CD4-positive, alpha-beta T cell treated with Interleukin-6 for 4 hours (primary cell): ENCODE results near the gene DCBLD2.
"Not testable (repeated sequence)": the region's sequence is repeated elsewhere in the genome, so short reads cannot be mapped to it uniquely, and the experiment has no call there.

Experiments
- DNase-seq: peaks from one replicate; pipeline ENCODE4 v3.0.0-alpha.2; 2020; ENCODE audit warnings: mixed read lengths

DCBLD2 gene

GRCh38 chr3:98890965-98891910 is 10.3 kb downstream of the DCBLD2 start:
- no peak for DNase-seq

DNA sequence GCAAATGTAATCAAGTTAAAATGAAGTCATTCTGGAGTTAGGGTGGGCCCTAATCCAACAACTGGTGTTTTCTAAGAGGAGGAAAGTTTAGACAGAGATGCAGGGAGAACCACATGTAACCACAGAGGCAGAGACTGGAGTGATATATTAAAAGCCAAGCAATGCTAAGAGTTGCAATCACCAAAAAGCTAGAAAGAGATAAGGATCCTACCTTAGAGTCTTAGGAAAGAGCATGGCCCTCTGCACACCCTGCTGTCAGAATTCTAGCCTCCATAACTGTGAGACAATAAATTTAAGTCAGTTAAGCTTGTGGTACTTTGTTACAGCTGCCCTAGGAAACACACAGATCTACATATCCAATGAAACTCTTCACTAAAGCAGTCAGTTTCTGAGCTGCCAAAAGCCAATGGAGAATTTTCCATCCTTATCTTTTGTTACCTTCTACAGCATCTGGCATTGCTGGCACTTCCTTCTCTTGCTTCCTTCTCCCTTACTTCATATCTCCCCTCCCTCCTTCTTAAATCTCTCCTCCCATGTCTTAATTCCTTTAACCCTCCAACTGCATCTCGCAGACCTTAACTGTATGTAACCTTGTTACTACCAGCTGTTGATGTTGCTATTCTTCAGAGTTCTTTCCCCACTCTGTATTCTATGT is 11.2 kb downstream of the DCBLD2 start:
- DNase-seq = no peak

GRCh38 chr3:98887684-98888083 is 13.8 kb downstream of the DCBLD2 start:
- DNase-seq = no peak

- DNase-seq = no peak
These were observed 15.0 kb downstream of the DCBLD2 start for GRCh38 chr3:98886525-98886924.

GRCh38 chr3:98885851-98886250 is 15.6 kb downstream of the DCBLD2 start:
- DNase-seq = no peak

- no peak for DNase-seq
These were observed 16.7 kb downstream of the DCBLD2 start for GRCh38 chr3:98884675-98885371.

DNA sequence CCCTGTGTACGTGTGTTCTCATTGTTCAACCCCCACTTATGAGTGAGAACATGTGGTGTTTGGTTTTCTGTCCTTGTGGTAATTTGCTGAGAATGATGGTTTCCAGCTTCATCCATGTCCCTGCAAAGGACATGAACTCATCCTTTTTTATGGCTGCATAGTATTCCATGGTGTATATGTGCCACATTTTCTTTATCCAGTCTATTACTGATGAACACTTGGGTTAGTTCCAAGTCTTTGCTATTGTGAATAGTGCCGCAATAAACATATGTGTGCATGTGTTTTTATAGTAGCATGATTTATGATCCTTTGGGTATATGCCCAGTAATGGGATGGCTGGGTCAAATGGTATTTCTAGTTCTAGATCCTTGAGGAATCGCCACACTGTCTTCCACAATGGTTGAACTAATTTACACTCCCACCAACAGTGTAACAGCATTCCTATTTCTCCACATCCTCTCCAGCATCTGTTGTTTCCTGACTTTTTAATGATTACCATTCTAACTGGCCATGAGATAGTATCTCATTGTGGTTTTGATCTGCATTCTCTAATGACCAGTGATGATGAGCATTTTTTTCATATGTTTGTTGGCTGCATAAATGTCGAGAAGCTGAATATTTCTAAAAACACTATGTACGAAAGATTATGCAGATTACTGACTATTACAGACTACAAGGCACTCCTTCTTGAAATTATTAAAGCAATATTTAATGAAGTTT is 18.7 kb downstream of the DCBLD2 start:
- DNase-seq = not testable (repeated sequence)

DNA sequence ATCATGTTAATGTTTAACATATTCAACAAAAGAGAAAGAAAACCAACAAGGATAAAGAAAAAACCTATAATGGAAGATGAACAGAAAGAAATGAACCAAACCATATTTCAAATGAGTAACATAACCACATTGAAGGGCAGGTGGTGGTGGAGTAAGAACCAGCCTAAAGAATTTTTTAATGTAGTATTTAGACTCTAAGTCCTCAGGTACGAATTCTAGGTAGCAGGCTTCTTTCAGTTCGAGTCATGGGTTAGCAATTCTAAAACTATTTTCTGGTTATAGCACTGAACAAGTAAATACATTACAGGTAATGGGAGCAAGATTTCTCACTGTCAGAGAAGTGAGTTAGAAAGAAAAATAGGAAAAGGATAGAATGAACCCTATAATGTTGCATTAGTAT is 24.4 kb downstream of the DCBLD2 start:
- no peak for DNase-seq

DNA sequence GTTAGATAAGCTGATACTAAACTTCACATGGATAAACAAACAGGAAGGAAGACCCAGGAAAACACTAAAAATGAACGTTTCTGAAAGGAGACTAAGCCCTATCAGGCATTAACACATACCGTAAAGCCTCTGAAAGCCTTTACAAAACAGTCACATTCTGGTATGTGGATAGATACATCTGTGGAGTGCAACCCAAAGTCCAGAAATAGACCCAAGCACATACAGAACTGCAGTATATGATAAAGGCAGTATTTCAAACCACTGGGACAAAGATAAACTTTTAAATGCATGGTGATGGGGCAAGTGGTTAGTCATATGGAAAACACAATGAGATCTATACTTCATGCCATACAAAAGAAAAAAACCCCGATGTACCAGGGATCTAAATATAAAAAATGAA is 26.0 kb downstream of the DCBLD2 start:
- DNase-seq = no peak

DNA sequence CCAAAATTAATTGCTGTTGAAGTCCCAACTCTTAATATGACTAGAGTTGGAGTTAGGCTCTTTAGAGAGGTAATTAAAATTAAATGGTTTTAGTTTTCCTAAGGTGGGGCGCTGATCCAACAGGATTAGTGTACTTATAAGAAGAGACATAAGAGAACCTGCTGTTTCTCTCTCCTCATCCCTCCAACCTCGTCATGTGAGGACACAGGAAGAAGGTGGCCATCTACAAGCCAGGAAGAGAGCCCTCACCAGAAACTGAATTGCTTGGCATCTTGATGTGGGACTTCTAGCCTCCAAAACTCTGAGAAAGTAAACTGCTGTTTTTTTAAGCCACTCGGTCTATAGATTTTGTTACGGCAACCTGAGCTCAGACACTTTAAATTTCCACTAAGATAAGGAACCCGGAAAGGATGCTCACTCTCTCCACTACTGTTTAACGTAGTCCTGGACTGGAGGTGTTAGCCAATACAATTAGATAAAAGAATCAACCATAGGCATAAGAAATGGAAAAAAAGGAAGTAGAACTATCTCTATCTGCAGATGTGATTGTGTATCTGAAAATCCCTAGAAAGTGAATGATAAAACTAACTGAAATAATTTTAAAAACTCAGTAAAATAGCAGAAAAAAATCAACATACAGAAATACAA is 26.8 kb downstream of the DCBLD2 start:
- no peak for DNase-seq

DNA sequence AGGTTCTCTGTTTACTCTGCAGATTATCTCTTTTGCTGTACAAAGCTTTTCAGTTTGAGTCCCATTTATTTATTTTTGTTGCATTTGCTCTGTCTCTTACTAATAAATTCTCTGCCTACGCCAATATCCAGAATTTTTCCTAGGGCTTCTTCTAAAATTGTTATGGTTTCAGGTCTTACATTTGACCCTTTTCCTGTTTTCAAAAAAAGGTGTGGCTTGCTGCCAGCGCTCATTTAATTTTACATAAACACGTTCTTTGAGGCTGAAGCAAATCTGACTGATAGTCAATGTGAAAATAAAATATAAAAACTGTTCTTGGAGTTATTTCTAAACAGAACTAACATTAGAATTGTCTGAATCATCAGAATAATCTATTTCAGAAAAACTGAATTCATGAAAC is 32.1 kb downstream of the DCBLD2 start:
- no peak for DNase-seq

GRCh38 chr3:98857971-98858370 is 43.5 kb downstream of the DCBLD2 start:
- not testable (repeated sequence) for DNase-seq

DNA sequence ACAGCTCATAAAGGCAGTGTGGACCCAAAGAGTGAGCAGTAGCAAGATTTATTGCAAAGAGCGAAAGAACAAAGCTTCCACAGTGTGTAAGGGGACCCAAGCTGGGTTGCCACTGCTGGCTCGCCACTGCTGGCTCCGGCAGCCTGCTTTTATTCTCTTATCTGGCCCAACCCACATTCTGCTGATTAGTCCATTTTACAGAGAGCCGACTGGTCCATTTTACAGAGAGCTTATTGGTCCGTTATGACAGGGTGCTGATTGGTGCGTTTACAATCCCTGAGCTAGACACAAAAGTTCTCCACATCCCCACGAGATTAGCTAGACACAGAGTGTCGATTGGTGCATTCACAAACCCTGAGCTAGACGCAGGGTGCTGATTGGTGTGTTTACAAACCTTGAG is 44.2 kb downstream of the DCBLD2 start:
- DNase-seq = not testable (repeated sequence)

DNA sequence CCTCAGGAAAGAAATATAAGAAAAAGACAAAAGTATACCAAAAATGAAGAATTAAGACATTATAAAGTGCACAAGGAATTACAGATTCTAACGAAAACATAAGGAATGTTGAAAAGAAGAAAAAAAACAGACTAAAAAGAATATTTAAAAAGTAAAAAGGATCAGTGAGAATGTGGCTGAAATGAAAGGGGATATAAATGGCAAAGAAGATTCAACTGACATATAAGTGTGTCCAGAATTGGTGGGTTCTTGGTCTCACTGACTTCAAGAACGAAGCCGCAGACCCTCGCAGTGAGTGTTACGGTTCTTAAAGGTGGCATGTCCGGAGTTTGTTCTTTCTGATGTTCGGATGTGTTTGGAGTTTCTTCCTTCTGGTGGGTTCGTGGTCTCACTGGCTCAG is 44.8 kb downstream of the DCBLD2 start:
- no peak for DNase-seq

DNA sequence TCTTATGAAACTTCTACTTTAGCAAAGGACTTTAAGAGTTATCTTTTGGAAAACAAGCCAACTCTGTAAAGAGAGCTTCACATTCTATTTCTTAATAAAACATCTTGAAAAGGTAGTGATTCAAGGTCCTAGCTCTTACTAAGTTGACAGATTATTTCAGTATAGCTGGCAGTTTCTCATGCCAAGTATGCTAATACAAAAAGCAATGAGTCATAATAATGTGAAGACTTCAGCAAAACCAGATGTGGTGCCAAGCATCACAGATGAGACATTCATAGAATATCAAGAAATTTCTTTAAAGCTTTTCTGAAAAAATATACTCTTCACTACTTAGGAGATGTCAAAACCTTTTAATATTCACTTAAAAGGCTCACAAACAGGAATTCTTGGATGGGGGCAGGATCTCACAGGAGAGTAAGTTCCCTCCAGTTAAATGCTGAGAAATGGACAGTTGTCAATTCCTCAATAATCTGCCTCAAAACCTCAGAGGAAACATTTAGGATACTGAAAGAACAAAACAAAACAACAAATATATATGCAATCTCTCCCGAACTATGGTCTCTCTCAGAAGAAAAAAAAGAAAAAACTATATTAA is 45.6 kb downstream of the DCBLD2 start:
- DNase-seq = no peak

- no peak for DNase-seq
These were observed 53.4 kb downstream of the DCBLD2 start for GRCh38 chr3:98848108-98848507.

- DNase-seq = no peak
These were observed 55.4 kb downstream of the DCBLD2 start for GRCh38 chr3:98846101-98846500.

GRCh38 chr3:98843266-98843959 is 58.1 kb downstream of the DCBLD2 start:
- DNase-seq = no peak

DNA sequence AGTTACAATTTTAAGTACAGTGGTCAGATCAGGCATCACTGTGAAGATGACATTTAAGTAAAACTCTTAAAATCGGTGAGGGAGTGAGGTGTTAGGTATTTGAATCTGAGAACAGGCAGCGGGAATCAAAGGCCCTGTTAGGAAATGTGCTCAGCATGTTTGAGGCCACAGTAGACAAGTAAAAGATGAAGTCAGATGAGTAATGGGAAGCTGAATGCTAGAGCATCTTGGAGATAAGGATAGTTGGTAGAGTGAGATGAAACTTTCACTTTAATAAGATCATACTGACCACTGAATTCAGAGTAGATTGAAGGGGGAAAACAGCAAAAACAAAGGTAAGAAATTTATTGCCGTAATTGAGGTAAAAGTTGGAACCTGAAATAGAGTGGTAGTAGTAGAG is 61.6 kb downstream of the DCBLD2 start:
- no peak for DNase-seq

DNA sequence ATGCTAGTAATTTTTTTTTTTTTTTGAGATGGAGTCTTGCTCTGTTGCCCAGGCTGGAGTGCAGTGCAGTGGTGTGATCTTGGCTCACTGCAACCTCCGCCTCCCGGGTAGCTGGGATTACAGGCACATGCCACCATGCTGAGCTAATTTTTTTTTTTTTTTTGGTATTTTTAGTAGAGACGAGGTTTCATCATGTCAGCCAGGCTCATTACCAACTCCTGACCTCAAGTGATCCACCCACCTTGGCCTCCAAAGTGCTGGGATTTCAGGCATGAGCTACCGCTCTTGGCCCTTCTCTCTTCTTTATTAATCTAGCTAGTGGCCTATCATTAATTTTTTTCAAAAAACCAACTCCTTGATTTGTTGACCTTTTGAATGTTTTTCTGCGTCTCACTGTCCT is 70.4 kb downstream of the DCBLD2 start:
- DNase-seq = not testable (repeated sequence)

- DNase-seq = no peak
These were observed 72.2 kb downstream of the DCBLD2 start for GRCh38 chr3:98829246-98829832.
